ENCODE results near the gene GDPD5.

Gene GDPD5

DNA sequence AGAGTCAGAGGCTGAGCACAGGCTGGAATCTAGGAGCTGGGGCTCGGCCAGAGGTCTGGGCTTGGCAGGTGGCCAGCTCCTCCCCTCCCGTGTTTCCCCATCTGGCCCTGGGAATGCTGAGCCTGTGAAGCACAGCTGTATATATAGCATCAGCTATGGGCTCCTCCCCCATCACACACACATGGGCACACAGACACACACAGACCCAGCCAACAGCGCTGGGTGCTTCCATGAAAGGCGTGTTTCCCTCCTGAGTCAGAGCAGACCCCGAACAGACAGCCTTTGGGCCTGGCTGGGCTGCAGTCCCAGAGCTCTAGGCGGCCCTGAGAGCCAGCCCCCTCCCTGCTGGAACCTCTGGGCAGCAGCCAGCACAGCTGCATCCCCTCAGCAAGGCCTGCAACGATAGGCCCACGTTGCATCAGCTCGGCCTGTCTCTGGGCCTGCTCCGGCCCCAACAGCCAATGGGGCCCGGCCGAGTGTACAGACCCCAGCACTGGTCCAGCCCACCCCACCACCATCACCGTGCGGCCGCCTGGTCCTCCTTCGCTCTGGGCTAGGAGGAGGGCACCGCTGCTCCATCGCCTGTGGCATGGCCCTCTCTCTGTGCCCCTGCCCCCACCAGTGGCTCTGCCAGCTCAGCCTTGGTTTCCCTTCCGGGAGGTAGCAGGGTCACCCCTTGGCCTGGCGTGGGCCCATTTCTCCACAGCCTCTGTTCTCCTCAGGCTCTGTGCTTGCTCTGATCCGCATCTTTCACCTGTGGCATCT lies 28.7 kb upstream of the GDPD5 start:
- Histone ChIP-seq H3K4me3 (ENCODE audit: low read depth, low read length) (no peak overlapping the region), H3K4me1 (ENCODE audit: control insufficient read depth, insufficient read depth, low read length) (peaks cover 5% of the 10 kb centered on the region), H3K9ac (ENCODE audit: low read depth, low read length) (no peak overlapping the region)

GRCh38 chr11:75553889-75554257 lies 28.1 kb upstream of the GDPD5 start:
- Histone ChIP-seq H3K4me1 (ENCODE audit: control insufficient read depth, insufficient read depth, low read length) (peaks cover 2% of the 10 kb centered on the region), H3K4me3 (ENCODE audit: low read depth, low read length) (no peak overlapping the region), H3K27me3 (ENCODE audit: control insufficient read depth, insufficient read depth, low read length) (no peaks in the 10 kb centered on the region), H3K9me3 (ENCODE audit: control insufficient read depth, insufficient read depth, low read length) (no peaks in the 10 kb centered on the region), H3K9ac (ENCODE audit: low read depth, low read length) (peak overlapping the region; percentile 32), H3K36me3 (ENCODE audit: control insufficient read depth, insufficient read depth, low read length) (no peaks in the 10 kb centered on the region)

More for the DNA sequence above, 28.7 kb upstream of the GDPD5 start:
- H3K36me3 ChIP-seq (ENCODE audit: control insufficient read depth, insufficient read depth, low read length): no peaks in the 10 kb centered on the region
- H3K9me3 ChIP-seq (ENCODE audit: control insufficient read depth, insufficient read depth, low read length): no peaks in the 10 kb centered on the region
- no peaks in the 10 kb centered on the region for H3K27me3 ChIP-seq (ENCODE audit: control insufficient read depth, insufficient read depth, low read length)

DNA sequence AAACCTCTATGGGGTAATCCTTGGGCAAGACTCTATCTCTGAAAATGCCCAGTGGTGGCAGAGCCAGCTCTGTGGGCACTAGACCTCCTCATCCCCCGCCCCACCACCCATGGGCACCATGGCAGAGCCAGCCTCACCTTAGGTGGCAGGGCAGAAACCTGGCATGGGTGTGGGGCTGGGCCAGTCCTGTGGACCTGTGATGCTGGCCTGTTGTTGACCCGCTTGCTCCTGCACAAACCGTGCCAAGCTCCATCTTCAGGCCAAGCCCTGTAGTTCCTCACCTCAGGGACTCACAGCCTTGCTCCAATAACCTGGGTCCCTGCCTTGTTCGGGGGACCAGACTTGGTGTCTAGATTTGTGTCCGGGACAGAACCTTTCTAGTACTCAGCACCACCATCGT lies 27.4 kb upstream of the GDPD5 start:
- Histone ChIP-seq H3K36me3 (ENCODE audit: control insufficient read depth, insufficient read depth, low read length) (no peaks in the 10 kb centered on the region), H3K9me3 (ENCODE audit: control insufficient read depth, insufficient read depth, low read length) (no peaks in the 10 kb centered on the region), H3K9ac (ENCODE audit: low read depth, low read length) (no peak overlapping the region), H3K27me3 (ENCODE audit: control insufficient read depth, insufficient read depth, low read length) (no peaks in the 10 kb centered on the region), H3K4me1 (ENCODE audit: control insufficient read depth, insufficient read depth, low read length) (peaks cover 2% of the 10 kb centered on the region), H3K4me3 (ENCODE audit: low read depth, low read length) (no peak overlapping the region)

DNA sequence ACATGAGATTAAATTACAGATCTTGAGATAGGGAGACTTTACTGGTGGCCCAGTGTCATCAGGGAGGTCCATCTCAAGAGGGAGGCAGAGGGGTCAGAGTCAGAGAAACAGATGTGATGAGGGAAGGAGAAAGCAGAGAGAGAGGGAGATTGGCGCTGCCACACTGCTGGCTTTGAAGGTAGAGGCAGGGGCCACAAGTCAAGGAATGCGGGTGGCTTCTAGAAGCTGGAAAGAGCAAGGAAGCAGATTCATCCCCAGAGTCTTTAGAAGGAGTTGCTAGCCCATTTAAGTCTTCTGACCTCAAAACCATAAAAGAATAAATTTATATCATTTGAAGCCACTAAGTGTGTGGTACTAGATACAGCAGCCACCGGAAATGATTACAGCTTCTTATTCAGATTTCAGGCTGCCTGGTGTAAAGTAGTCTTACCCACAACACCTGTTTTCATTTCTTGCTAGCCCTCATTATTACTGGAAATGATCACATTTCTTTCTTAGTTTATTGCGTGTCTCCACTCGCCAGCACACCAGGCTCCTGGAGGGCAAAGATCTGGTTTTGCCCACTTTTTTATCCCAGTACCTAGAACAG lies 23.7 kb upstream of the GDPD5 start:
- Histone ChIP-seq H3K27me3 (ENCODE audit: control insufficient read depth, insufficient read depth, low read length) (no peaks in the 10 kb centered on the region), H3K4me1 (ENCODE audit: control insufficient read depth, insufficient read depth, low read length) (peaks cover 2% of the 10 kb centered on the region), H3K9me3 (ENCODE audit: control insufficient read depth, insufficient read depth, low read length) (no peaks in the 10 kb centered on the region), H3K9ac (ENCODE audit: low read depth, low read length) (no peak overlapping the region), H3K4me3 (ENCODE audit: low read depth, low read length) (no peak overlapping the region), H3K36me3 (ENCODE audit: control insufficient read depth, insufficient read depth, low read length) (no peaks in the 10 kb centered on the region)

- H3K9ac ChIP-seq (ENCODE audit: low read depth, low read length): no peak overlapping the region
- no peak overlapping the region for H3K4me3 ChIP-seq (ENCODE audit: low read depth, low read length)
- no peaks in the 10 kb centered on the region for H3K36me3 ChIP-seq (ENCODE audit: control insufficient read depth, insufficient read depth, low read length)
- H3K27me3 ChIP-seq (ENCODE audit: control insufficient read depth, insufficient read depth, low read length): no peaks in the 10 kb centered on the region
- no peaks in the 10 kb centered on the region for H3K9me3 ChIP-seq (ENCODE audit: control insufficient read depth, insufficient read depth, low read length)
- H3K4me1 ChIP-seq (ENCODE audit: control insufficient read depth, insufficient read depth, low read length): no peaks in the 10 kb centered on the region
These were observed 23.0 kb upstream of the GDPD5 start for GRCh38 chr11:75548595-75549272.

DNA sequence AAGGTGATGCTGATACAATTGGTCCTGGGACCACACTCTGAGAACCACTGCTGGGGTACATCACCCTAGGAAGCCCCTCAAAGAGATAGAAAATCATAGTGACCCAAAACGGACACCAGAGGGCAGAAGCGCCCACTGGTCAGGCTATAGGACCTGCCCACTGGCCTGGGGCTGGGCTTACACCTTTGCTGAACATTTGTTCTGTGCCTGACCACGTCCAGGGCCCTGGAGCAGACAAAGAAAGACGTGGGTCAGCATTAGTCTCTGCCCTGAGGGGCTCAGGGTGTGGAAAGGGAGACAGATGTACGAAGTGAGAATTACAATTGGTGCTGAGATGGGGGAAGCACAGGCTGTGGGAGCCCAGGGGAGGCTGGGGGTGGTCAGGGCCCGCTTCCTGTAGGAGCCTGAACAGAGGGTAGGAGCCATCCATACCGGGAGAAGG lies 21.9 kb upstream of the GDPD5 start:
- H3K4me1 ChIP-seq (ENCODE audit: control insufficient read depth, insufficient read depth, low read length): no peaks in the 10 kb centered on the region
- peak overlapping the region; percentile 17 for H3K9ac ChIP-seq (ENCODE audit: low read depth, low read length)
- no peaks in the 10 kb centered on the region for H3K9me3 ChIP-seq (ENCODE audit: control insufficient read depth, insufficient read depth, low read length)
- H3K27me3 ChIP-seq (ENCODE audit: control insufficient read depth, insufficient read depth, low read length): no peaks in the 10 kb centered on the region
- no peak overlapping the region for H3K4me3 ChIP-seq (ENCODE audit: low read depth, low read length)
- H3K36me3 ChIP-seq (ENCODE audit: control insufficient read depth, insufficient read depth, low read length): no peaks in the 10 kb centered on the region

- no peaks in the 10 kb centered on the region for H3K27me3 ChIP-seq (ENCODE audit: control insufficient read depth, insufficient read depth, low read length)
- no peak overlapping the region for H3K9ac ChIP-seq (ENCODE audit: low read depth, low read length)
- H3K9me3 ChIP-seq (ENCODE audit: control insufficient read depth, insufficient read depth, low read length): no peaks in the 10 kb centered on the region
- H3K4me1 ChIP-seq (ENCODE audit: control insufficient read depth, insufficient read depth, low read length): no peaks in the 10 kb centered on the region
- H3K36me3 ChIP-seq (ENCODE audit: control insufficient read depth, insufficient read depth, low read length): no peaks in the 10 kb centered on the region
- no peak overlapping the region for H3K4me3 ChIP-seq (ENCODE audit: low read depth, low read length)
These were observed 21.4 kb upstream of the GDPD5 start for GRCh38 chr11:75547177-75547576.

DNA sequence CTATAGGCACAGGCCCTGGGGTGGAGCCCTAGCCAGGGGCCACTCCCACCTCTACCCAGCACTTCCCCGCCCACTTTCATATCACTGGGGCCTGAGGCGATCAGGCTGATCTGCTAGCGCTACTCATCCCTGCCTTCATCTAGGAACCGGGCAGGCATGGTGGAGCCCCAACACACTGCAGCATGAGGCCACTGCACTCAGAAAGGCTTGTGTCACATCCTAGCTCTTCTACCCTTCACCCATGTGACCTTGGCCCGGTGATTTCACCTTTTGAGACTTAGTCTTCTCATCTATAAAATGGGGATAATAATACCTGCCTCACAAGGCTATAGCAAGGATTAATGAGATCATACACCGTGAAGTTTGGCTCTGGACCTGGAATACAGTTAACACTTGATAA lies 18.1 kb upstream of the GDPD5 start:
- no peak overlapping the region for H3K9ac ChIP-seq (ENCODE audit: low read depth, low read length)
- H3K4me1 ChIP-seq (ENCODE audit: control insufficient read depth, insufficient read depth, low read length): no peaks in the 10 kb centered on the region
- no peaks in the 10 kb centered on the region for H3K9me3 ChIP-seq (ENCODE audit: control insufficient read depth, insufficient read depth, low read length)
- no peaks in the 10 kb centered on the region for H3K36me3 ChIP-seq (ENCODE audit: control insufficient read depth, insufficient read depth, low read length)
- H3K27me3 ChIP-seq (ENCODE audit: control insufficient read depth, insufficient read depth, low read length): no peaks in the 10 kb centered on the region
- H3K4me3 ChIP-seq (ENCODE audit: low read depth, low read length): no peak overlapping the region

DNA sequence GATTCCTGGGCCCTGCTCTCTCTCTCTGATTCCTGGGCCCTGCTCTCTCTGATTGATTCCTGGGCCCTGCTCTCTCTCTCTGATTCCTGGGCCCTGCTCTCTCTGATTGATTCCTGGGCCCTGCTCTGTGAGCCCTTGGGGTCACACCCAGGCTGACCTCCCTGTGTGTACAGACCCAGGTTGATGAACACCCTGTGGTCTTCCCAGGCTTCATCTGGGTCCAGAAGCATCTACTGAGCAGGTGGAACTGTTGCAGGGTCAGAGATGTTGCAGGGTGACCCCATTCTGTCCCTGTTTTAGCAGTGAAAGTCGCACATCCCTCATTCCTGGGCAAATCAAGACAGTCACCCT lies 16.3 kb upstream of the GDPD5 start:
- Histone ChIP-seq H3K36me3 (ENCODE audit: control insufficient read depth, insufficient read depth, low read length) (no peaks in the 10 kb centered on the region), H3K4me1 (ENCODE audit: control insufficient read depth, insufficient read depth, low read length) (no peaks in the 10 kb centered on the region), H3K4me3 (ENCODE audit: low read depth, low read length) (no peak overlapping the region), H3K9ac (ENCODE audit: low read depth, low read length) (no peak overlapping the region), H3K27me3 (ENCODE audit: control insufficient read depth, insufficient read depth, low read length) (no peaks in the 10 kb centered on the region), H3K9me3 (ENCODE audit: control insufficient read depth, insufficient read depth, low read length) (no peaks in the 10 kb centered on the region)

- H3K36me3 ChIP-seq (ENCODE audit: control insufficient read depth, insufficient read depth, low read length): no peaks in the 10 kb centered on the region
- H3K9me3 ChIP-seq (ENCODE audit: control insufficient read depth, insufficient read depth, low read length): no peaks in the 10 kb centered on the region
- H3K4me1 ChIP-seq (ENCODE audit: control insufficient read depth, insufficient read depth, low read length): no peaks in the 10 kb centered on the region
- H3K4me3 ChIP-seq (ENCODE audit: low read depth, low read length): no peak overlapping the region
- no peaks in the 10 kb centered on the region for H3K27me3 ChIP-seq (ENCODE audit: control insufficient read depth, insufficient read depth, low read length)
- no peak overlapping the region for H3K9ac ChIP-seq (ENCODE audit: low read depth, low read length)
These were observed 15.7 kb upstream of the GDPD5 start for GRCh38 chr11:75541193-75542087.

- Histone ChIP-seq H3K36me3 (ENCODE audit: control insufficient read depth, insufficient read depth, low read length) (no peaks in the 10 kb centered on the region), H3K4me3 (ENCODE audit: low read depth, low read length) (no peak overlapping the region), H3K9me3 (ENCODE audit: control insufficient read depth, insufficient read depth, low read length) (no peaks in the 10 kb centered on the region), H3K9ac (ENCODE audit: low read depth, low read length) (no peak overlapping the region), H3K27me3 (ENCODE audit: control insufficient read depth, insufficient read depth, low read length) (no peaks in the 10 kb centered on the region), H3K4me1 (ENCODE audit: control insufficient read depth, insufficient read depth, low read length) (no peaks in the 10 kb centered on the region)
These were observed 14.0 kb upstream of the GDPD5 start for GRCh38 chr11:75539459-75540334.
